Measurements from ENCODE around the gene ASRGL1.

Gene ASRGL1

DNA sequence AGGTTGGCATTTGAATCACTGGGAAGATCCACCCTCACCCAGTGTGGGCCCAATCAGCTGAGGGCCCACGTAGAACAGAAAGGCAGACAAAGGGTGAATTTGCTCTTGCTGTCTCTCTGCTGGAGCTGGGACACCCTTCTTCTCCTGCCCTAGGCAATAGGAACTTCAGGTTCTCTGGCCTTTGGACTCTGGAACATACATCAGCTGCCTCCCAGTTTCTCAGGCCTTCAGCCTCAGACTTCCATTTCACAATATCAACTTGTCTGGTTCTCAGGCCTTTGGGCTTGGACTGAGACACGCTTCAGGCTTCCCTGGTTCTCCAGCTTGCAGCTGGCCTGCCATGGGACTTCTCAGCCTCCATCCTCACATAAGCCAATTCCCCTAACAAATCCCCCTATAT is 14.7 kb upstream of the ASRGL1 start:
- TF ChIP-seq, protein P1, sequence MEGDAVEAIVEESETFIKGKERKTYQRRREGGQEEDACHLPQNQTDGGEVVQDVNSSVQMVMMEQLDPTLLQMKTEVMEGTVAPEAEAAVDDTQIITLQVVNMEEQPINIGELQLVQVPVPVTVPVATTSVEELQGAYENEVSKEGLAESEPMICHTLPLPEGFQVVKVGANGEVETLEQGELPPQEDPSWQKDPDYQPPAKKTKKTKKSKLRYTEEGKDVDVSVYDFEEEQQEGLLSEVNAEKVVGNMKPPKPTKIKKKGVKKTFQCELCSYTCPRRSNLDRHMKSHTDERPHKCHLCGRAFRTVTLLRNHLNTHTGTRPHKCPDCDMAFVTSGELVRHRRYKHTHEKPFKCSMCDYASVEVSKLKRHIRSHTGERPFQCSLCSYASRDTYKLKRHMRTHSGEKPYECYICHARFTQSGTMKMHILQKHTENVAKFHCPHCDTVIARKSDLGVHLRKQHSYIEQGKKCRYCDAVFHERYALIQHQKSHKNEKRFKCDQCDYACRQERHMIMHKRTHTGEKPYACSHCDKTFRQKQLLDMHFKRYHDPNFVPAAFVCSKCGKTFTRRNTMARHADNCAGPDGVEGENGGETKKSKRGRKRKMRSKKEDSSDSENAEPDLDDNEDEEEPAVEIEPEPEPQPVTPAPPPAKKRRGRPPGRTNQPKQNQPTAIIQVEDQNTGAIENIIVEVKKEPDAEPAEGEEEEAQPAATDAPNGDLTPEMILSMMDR (IDR thresholded peaks at IDR 0.05), result no peak

DNA sequence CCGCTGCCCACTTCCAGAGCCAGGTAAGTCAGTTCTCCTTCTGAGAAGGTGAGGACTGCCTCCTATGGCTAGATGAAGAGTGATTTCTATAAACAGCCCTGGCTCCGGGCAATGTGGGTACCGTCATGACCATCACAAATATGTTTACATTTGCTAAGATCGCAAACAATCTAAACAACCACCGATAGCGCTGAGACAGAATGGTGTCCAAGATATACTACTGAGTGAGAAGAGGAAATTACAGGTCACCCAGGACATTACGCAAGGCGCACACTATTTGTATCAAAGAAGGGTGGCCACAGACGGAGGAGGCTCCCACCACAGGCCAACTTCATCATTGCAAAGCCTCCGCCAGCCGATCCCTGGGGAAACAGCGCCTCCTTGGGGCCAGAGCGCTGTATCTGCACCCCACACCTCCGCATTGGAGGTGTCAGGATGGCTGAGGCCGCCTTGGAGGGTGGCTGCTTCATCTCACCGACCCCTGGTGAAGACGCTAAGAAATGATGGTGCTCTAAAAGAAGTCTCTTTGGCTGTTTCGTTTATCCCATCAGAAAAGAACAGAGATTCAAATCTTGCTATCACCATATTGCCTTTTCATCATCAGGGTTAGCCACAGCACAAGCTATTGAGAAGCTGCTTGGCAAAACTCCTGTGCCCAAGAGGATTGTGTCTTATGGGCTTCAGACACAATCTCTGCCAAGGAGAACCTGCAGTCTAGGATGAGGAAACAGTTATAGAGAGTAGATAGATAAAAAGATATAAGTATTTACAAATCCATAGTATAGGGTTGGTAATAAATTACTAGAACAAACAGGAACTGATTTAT is 12.3 kb upstream of the ASRGL1 start:
- TF ChIP-seq, protein P1 (IDR thresholded peaks at IDR 0.05), result peak; percentile 76

DNA sequence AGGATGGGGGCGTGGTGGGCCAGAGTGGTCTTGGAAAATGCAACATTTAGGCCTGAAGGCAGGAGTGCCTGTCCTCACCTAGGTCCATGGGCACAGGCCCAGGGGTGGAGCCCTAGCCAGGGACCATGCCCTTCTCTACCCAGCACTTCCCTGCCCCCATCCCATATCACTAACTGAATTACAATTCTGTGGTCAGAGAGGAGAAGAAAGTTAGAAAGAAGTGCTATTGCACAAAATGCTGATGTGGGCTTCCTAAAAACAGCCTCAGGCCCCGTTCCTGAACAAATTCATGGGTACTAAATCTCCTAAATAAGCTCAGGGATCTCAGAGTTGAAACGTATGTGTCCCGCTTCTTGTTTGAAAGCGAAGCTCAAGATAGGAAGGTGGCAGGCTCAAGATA is 3.5 kb upstream of the ASRGL1 start:
- TF ChIP-seq, protein P1 (IDR thresholded peaks at IDR 0.05), result no peak

GRCh38 chr11:62338218-62338617 is 970 bp downstream of the ASRGL1 start:
- TF ChIP-seq, protein P1 (IDR thresholded peaks at IDR 0.05), result no peak

DNA sequence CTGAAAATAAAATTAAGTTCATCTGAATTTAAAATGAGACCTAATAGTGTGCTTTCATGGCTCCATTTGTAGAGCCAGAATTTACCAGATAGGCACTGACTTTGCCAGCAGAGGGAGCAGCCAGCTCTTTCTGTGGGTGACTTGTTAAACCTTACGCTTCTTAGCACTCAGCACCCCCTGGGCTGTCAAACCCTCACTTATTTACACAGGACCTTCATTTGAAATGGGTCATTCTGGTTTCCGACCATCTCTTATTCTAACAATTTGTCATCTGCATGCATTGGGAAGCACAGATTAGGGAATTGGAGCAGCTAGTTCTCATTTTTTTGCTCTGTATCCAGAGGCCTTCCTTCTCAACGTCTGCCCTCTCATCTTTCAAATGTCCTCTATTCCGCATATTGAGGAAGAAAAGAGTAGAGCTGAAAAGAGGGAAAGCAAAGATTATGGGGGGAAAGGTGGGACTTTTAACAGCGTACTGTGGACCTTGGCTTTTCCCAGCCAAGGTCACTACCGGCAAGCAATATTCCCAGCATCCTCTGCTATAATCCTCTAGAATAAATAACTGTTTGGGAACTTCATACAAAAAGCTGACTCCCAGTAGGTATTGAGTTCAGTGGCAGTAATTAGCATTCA is 3.1 kb downstream of the ASRGL1 start:
- TF ChIP-seq, protein P1 (IDR thresholded peaks at IDR 0.05), result peak; percentile 82

GRCh38 chr11:62341588-62341987 is 4.3 kb downstream of the ASRGL1 start:
- TF ChIP-seq, protein P1 (IDR thresholded peaks at IDR 0.05), result no peak

GRCh38 chr11:62344210-62344609 is 7.0 kb downstream of the ASRGL1 start:
- TF ChIP-seq, protein P1 (IDR thresholded peaks at IDR 0.05), result no peak
